Activated CD4-positive, alpha-beta T cell treated with anti-CD3 and anti-CD28 coated beads, Interleukin-2, amount 50 U/mL, for 16 hours (primary cell): ENCODE data around the gene SIGLEC7.
"Not testable (repeated sequence)": the region's sequence is repeated elsewhere in the genome, so short reads cannot be mapped to it uniquely, and the experiment has no call there.

Source experiments
- DNase-seq: peaks from one replicate; pipeline ENCODE4 v3.0.0-alpha.2; 2020

Gene SIGLEC7

DNA sequence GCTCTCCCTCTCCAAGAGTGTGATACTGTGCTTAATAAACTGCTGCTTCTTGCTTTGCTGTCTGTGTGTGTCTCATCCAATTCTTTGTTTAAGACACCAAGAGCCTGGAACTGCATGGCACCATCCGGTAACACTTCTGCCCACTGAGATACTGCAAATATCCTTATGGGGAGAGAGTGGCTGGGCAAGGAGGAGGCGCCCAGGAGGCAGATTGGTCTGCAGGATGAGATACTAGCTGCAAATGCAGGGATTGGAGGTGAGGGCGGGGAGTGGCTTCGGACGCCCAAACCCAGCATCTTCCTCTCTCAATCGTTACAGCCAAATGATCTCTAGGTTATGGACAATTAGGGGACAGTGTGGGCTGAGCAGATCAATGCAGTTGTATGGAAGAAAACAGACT is 1.7 kb upstream of the SIGLEC7 start:
- no peak for DNase-seq

DNA sequence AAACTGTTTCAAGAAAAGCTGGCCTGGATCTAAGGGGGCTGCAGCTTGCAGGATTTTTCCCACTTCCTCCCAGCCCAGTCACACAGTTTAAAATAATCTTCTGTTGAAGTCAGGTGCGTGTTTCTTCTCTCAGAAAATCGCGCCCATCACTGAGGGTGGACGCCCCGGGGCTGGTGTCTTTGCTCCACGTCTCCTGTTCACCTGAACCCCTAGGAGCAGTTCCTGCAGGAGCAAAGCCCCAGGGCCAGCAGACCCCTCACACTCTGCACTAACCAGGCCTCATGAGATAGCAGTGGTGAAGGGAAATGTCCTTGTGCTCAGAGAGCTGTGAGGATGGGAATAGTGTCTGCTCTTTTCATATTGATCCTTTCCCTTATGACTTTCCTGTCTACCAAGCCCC is 920 bp upstream of the SIGLEC7 start:
- DNase-seq: no peak

GRCh38 chr19:51142809-51143475 is 841 bp downstream of the SIGLEC7 start:
- not testable (repeated sequence) for DNase-seq

GRCh38 chr19:51143486-51143885 is 1.4 kb downstream of the SIGLEC7 start:
- no peak for DNase-seq

DNA sequence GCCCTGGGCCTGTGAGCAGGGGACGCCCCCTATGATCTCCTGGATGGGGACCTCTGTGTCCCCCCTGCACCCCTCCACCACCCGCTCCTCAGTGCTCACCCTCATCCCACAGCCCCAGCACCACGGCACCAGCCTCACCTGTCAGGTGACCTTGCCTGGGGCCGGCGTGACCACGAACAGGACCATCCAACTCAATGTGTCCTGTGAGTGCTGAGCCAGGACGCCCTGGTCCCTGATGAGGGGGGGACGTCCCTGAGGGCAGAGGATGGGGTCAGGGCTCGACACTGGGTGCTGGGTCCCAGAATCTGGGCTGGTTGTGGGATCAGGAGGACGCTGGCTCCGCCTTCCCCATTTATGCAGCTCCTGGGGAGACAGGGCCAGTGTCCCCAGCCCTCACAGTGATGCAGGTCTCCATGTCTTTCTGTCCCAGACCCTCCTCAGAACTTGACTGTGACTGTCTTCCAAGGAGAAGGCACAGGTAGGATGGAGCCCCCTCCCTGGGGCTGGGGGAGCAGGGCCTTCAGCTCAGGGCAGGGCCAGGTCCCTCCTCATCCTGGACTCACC is 2.5 kb downstream of the SIGLEC7 start:
- DNase-seq: no peak

GRCh38 chr19:51145916-51146493 is 3.9 kb downstream of the SIGLEC7 start:
- DNase-seq: no peak

GRCh38 chr19:51146751-51147150 is 4.7 kb downstream of the SIGLEC7 start:
- no peak for DNase-seq

DNA sequence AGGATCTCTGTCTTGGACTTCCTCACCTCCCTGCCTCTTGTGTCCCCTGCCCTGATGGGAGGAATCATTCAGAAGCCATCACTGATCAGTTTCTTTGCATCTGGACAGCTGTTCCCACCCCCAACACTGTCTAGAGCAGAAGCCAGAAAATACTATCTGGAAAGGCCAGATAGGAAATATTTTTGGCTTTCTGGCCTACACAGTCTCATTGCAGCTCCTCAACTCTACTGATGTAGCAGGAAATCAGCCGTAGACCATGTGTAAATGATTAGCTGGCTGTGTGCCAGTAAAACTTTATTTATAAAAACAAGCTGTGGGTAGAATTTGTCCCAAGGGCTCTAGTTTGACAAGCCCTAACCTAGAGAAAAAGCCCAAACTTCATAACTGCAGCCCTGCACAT is 5.6 kb downstream of the SIGLEC7 start:
- DNase-seq: no peak

DNA sequence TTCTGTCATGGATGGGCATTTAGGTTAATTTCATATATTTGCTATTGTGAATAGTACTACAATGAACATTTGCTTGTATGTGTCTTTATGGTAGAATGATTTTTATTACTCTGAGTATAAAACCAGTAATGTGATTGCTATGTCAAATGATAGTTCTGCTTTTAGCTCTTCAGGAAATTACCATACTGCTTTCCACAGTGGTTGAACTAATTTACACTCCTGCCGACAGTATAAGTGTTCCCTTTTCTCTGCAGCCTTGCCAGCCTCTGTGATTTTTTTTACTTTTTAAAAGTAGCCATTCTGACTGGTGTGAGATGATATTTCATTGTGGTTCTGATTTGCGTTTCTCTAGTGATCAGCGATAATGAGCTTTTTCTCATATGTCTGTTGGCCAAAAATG is 6.5 kb downstream of the SIGLEC7 start:
- no peak for DNase-seq

DNA sequence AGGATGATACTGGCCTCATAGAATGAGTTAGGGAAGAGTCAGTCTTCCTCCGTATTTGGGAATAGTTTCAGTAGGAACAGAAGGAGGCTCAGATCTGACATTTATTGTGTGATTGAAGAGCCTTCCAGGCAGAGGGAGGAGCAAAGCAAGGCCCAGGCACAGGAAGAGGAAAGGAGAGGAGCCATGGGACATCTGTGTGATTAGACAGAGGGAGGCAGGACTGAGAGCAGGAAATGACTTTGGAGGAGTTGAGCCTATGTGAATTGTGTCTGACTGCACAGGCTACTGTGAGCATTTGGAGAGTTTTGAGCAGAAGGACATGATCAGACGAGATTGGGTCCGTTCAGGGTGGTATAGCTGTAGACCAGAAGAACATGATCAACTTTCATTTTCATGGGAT is 8.5 kb downstream of the SIGLEC7 start:
- DNase-seq: no peak

DNA sequence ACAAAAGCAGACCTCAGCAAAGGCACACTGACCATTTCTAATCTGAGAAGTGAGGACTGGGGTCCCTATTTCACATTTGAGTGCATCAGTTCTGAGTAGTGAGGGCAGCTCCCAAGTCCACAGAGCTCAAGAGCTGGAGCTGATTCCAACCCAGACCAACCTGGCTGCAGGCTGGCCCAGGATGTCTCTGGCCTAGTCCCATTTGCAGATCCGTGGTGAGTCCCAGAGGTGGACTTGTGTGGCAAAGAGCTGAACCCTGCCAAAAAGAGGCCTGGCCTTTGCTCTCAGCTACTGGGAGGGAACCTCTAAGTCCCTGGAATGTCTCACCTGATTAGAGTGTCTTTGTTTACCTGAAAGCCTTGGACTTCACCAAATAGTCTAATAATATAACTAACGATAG is 14.6 kb downstream of the SIGLEC7 start:
- no peak for DNase-seq

GRCh38 chr19:51157265-51157664 is 15.2 kb downstream of the SIGLEC7 start:
- no peak for DNase-seq

GRCh38 chr19:51158474-51159129 is 16.5 kb downstream of the SIGLEC7 start:
- peak; percentile 82 for DNase-seq

GRCh38 chr19:51159656-51160055 is 17.6 kb downstream of the SIGLEC7 start:
- no peak for DNase-seq

- no peak for DNase-seq
Measured at GRCh38 chr19:51161266-51161665, 19.2 kb downstream of the SIGLEC7 start.

- DNase-seq: no peak
Measured at GRCh38 chr19:51161867-51162496, 19.9 kb downstream of the SIGLEC7 start.

DNA sequence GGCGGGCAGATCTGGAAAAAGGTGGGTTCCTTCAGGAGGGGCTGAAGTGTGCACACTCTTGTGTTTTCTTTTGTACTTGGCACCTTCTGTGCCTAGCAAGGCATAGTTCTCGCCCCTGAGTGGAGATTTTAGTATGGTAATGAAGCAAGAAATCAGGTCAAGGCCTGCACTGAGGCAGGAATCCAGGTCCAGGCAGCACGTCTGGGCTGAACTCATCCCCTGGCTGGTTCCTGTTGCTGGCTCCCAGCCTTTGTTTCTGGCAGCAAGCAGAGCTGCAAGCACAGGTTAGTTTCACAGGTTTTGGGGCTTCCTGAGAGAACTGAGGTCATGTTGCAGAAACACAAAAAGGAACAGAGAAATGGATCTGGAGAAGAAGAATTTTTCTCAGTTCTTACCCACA is 21.2 kb downstream of the SIGLEC7 start:
- no peak for DNase-seq

GRCh38 chr19:51164215-51164614 is 22.1 kb downstream of the SIGLEC7 start:
- DNase-seq: no peak

- DNase-seq: peak; percentile 51
Measured at GRCh38 chr19:51166846-51167490, 24.9 kb downstream of the SIGLEC7 start.

GRCh38 chr19:51168564-51169282 is 26.6 kb downstream of the SIGLEC7 start:
- no peak for DNase-seq

DNA sequence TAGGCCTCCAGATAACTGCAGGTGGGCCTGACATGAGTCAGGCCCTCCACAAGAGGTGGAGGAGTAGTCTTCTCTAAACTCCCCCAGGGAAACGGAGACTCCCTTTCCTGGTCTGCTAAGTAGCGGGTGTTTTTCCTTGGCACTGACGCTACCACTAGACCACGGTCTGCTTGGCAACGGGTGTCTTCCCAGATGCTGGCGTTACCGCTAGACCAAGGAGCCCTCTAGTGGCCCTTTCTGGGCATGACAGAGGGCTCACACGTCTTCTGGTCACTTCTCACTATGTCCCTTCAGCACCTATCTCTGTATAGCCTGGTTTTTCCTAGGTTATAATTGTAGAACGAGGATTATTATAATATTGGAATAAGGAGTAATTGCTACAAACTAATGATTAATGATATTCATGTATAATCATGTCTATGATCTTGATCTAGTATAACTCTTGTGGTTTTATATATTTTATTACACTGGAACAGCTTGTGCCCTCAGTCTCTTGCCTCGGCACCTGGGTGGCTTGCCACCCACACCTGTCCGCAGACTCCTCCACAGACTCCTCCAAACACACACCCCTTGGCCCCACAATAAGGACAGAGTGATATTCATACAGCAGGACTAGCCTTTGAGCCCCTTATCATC is 27.3 kb downstream of the SIGLEC7 start:
- peak; percentile 71 for DNase-seq

DNA sequence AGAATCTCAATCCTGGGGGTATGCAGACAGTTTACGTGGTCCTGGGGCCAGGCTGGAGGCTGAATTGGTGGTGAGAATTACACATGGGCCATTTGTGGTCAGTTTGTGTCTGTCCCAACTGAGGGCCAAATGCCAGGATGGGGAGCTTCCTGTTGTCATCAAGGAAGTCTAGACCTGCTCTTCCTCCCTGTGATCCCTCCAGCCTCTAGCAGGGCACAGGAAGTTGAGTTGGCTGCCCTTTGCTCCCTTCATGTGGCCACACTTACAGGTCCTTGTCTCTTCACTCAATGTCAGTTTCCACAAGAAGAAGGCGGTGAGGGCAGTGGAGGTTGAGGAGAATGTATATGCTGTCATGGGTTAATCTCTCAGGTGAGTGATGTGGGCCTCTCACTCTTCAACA is 30.1 kb downstream of the SIGLEC7 start:
- DNase-seq: no peak
